ENCODE data around the gene ABLIM2.

- TF ChIP-seq POLR2AphosphoS5 (IDR thresholded peaks at IDR 0.05; ENCODE audit: low read depth) (no peak), CTCF (IDR thresholded peaks at IDR 0.05; ENCODE audit: insufficient read depth, low read length) (no peak), SPI1 (IDR thresholded peaks at IDR 0.05; ENCODE audit: borderline replicate concordance, low read depth) (no peak)
Observed at GRCh38 chr4:8073206-8073863, 85.3 kb downstream of the ABLIM2 start.
